HL-60 (cell line): ENCODE measurements around the gene PHRF1.
"Not testable (repeated sequence)": the region's sequence is repeated elsewhere in the genome, so short reads cannot be mapped to it uniquely, and the experiment has no call there.

Experiments
- DNase-seq, 2 experiments: peaks; one replicate each; pipeline ENCODE4 v3.0.0-alpha.2; 2010 to 2020; ENCODE audit warnings: low read depth in 1 of 2, low spot score in 1 of 2
- H3K27ac ChIP-seq: fragments of 250-450 bp; sonication (Bioruptor Pico); replicated peaks from 2 replicates; pipeline ENCODE4 v1.5.1; 2020; ENCODE audit warnings: mild to moderate bottlenecking, moderate library complexity
- H3K27me3 ChIP-seq: fragments of 250-450 bp; sonication (Bioruptor Pico); 2 replicates; pipeline ENCODE4 v1.5.1; 2021; ENCODE audit warnings: mild to moderate bottlenecking, moderate library complexity; ENCODE audit not compliant: insufficient read depth, poor library complexity, severe bottlenecking
- H3K4me3 ChIP-seq: replicated peaks from 2 replicates; pipeline ENCODE4 v1.5.1; 2011; ENCODE audit warnings: mild to moderate bottlenecking, control low read depth, low read length; ENCODE audit not compliant: insufficient read depth
- GABPA ChIP-seq: IDR thresholded peaks from 2 replicates; pipeline ENCODE4 v1.6.1; 2012; ENCODE audit warnings: low read depth
- POLR2AphosphoS5 ChIP-seq: IDR thresholded peaks from 2 replicates; pipeline ENCODE4 v1.6.1; 2012; ENCODE audit warnings: low read depth
- SPI1 ChIP-seq: IDR thresholded peaks from 2 replicates; pipeline ENCODE4 v1.6.1; 2012; ENCODE audit warnings: low read depth, mild to moderate bottlenecking, borderline replicate concordance
- TF ChIP-seq, protein P1 (sequence below): IDR thresholded peaks from 2 replicates; pipeline ENCODE4 v1.6.1; 2012; ENCODE audit warnings: low read depth; ENCODE audit not compliant: insufficient replicate concordance
- TF ChIP-seq, protein P2 (sequence below): IDR thresholded peaks from one replicate; pipeline ENCODE4 v1.5.1; 2011; ENCODE audit warnings: low read length, control low read depth, inconsistent platforms; ENCODE audit not compliant: insufficient read depth

PHRF1 gene

DNA sequence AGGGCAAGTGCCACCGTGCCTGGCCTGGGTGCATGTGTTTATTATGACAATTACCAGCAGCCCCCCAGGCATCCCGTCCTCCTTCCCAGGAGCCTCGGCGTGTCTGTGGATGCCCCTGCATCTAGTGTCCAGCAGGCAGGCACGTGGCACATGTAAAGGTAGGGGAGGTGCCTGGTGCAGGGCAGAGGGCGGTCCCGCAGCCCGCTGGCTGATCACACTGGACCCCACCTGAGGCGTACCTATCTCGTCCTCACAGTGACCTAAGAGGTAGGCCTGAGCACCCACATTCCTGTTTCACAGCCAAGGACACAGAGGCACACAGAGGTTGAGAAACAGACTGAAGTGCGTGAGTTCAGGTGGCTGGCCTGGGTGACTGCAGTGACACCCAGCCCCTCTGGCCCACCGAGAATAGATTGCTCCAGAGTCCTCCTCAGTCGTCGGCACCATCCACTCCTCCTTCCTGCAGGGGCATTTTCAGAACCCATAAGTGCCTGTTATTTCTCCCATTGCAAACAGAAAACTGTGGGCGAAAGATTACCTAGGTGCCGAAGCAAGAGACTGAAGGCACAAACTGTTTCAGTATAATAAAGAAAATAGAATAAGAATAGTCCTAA, 3.0 kb upstream of the PHRF1 start:
- H3K27me3 ChIP-seq = peaks cover 12% of the 10 kb centered on the region
- TF ChIP-seq GABPA (no peak), SPI1 (no peak), POLR2AphosphoS5 (no peak)
- TF ChIP-seq, protein P1, sequence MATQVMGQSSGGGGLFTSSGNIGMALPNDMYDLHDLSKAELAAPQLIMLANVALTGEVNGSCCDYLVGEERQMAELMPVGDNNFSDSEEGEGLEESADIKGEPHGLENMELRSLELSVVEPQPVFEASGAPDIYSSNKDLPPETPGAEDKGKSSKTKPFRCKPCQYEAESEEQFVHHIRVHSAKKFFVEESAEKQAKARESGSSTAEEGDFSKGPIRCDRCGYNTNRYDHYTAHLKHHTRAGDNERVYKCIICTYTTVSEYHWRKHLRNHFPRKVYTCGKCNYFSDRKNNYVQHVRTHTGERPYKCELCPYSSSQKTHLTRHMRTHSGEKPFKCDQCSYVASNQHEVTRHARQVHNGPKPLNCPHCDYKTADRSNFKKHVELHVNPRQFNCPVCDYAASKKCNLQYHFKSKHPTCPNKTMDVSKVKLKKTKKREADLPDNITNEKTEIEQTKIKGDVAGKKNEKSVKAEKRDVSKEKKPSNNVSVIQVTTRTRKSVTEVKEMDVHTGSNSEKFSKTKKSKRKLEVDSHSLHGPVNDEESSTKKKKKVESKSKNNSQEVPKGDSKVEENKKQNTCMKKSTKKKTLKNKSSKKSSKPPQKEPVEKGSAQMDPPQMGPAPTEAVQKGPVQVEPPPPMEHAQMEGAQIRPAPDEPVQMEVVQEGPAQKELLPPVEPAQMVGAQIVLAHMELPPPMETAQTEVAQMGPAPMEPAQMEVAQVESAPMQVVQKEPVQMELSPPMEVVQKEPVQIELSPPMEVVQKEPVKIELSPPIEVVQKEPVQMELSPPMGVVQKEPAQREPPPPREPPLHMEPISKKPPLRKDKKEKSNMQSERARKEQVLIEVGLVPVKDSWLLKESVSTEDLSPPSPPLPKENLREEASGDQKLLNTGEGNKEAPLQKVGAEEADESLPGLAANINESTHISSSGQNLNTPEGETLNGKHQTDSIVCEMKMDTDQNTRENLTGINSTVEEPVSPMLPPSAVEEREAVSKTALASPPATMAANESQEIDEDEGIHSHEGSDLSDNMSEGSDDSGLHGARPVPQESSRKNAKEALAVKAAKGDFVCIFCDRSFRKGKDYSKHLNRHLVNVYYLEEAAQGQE = no peak
- TF ChIP-seq, protein P2, sequence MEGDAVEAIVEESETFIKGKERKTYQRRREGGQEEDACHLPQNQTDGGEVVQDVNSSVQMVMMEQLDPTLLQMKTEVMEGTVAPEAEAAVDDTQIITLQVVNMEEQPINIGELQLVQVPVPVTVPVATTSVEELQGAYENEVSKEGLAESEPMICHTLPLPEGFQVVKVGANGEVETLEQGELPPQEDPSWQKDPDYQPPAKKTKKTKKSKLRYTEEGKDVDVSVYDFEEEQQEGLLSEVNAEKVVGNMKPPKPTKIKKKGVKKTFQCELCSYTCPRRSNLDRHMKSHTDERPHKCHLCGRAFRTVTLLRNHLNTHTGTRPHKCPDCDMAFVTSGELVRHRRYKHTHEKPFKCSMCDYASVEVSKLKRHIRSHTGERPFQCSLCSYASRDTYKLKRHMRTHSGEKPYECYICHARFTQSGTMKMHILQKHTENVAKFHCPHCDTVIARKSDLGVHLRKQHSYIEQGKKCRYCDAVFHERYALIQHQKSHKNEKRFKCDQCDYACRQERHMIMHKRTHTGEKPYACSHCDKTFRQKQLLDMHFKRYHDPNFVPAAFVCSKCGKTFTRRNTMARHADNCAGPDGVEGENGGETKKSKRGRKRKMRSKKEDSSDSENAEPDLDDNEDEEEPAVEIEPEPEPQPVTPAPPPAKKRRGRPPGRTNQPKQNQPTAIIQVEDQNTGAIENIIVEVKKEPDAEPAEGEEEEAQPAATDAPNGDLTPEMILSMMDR = no peak
- H3K27ac ChIP-seq = no peak overlapping the region

DNA sequence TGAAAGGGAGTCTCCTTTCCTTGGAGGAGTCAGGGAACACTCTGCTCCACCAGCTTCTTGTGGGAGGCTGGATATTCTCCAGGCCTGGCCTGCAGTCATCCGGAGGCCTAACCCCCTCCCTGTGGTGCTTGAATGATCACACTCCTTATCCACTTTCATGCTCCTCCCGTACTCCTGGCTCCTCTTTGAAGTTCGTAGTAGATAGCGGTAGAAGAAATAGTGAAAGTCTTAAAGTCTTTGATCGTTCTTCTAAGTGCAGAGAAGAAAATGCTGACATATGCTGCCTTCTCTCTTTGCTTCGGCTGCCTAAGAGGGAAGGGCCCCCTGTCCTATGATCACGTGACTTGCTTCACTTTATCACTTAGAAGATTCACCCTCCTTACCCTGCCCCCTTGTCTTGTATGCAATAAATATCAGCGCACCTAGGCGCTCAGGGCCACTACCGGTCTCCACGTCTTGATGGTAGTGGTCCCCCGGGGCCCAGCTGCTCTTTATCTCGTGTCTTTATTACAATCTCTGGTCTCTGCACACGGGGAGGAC, 2.2 kb upstream of the PHRF1 start:
- H3K4me3 ChIP-seq, H3K27ac ChIP-seq, DNase-seq: not testable (repeated sequence)
- peaks cover 11% of the 10 kb centered on the region for H3K27me3 ChIP-seq

More for the DNA sequence above, 3.0 kb upstream of the PHRF1 start:
- no peak for DNase-seq
- H3K4me3 ChIP-seq = no peak overlapping the region

DNA sequence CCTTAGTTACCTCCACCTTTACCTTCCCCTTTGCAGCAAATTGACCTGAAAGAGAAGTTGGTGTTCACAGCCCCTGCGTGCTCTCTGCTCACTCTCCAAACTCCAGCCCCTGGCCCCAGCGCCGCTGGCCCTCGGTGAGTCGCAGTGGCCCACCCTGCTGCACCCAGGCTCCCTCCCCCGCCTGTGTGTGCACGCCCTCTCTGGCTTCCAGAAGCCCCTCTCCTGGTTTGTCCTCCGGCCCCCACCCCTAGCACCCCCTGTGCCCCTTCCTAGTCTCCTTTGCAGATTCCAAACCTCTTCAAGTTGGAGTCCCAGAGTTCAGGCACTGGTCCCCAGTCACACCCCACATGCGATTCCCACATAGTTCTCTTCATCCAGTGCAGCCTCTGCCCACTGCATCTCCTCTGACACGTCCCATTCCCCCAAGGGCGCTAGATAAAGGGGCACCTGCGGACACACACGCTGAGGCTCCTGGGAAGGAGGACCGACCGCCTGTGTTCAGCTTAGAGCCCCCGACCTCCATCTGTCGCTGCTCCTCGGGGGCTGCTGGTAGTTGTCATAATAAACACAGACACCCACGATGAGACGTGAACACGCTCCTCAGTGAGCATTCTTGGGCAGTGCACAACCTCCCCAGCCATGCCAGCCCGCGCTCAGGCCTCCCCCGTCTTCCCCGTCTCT, 1.5 kb upstream of the PHRF1 start:
- H3K27me3 ChIP-seq = peaks cover 5% of the 10 kb centered on the region
- no peak for DNase-seq
- H3K27ac ChIP-seq = no peak overlapping the region
- TF ChIP-seq, protein P2 = no peak
- TF ChIP-seq, protein P1 = no peak
- TF ChIP-seq SPI1 (no peak), POLR2AphosphoS5 (no peak), GABPA (no peak)
- H3K4me3 ChIP-seq = peak overlapping the region; percentile 51

DNA sequence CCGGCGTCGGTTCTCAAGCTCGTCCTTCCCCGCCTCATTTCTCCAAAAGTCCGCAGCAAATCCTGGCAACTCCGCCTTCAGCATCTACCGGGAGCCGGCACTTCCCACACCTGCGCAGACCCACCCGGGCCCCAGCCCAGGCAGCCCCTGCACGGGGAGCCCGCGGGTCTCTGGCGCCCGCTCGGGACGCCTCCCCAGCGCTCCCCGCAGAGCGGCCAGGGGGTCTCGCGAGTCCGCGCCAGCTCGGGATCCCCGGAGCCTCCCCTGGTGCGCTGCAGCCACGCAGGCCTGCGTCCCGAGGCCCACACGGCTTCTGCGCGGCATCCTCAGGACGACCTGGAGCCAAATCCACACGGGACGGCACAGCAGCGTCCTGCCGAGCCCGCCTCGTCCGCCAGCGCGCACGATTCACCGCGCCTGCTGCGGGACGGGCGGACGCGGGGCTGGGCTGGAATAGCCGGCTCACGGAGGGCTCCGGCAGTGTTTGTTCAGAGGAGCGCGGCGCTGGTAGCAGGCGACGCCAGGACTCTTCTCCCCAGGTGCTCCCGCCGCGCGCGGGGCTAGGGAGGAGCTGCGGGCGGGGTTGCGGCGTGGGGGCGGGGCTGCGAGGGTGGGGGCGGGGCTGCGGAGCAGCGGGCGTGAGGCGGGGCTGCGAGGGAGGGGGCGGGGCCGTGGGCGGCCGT, 816 bp upstream of the PHRF1 start:
- H3K4me3 ChIP-seq = peak overlapping the region; percentile 51
- H3K27me3 ChIP-seq = peaks cover 4% of the 10 kb centered on the region
- no peak overlapping the region for H3K27ac ChIP-seq
- no peak for TF ChIP-seq SPI1
- TF ChIP-seq, protein P2 = no peak
- no peak for TF ChIP-seq GABPA
- no peak for TF ChIP-seq POLR2AphosphoS5
- TF ChIP-seq, protein P1 = no peak
- peak in 1 of 2 experiments; percentile 41 for DNase-seq
